ENCODE results near the gene PPP2R5C.

Gene PPP2R5C

DNA sequence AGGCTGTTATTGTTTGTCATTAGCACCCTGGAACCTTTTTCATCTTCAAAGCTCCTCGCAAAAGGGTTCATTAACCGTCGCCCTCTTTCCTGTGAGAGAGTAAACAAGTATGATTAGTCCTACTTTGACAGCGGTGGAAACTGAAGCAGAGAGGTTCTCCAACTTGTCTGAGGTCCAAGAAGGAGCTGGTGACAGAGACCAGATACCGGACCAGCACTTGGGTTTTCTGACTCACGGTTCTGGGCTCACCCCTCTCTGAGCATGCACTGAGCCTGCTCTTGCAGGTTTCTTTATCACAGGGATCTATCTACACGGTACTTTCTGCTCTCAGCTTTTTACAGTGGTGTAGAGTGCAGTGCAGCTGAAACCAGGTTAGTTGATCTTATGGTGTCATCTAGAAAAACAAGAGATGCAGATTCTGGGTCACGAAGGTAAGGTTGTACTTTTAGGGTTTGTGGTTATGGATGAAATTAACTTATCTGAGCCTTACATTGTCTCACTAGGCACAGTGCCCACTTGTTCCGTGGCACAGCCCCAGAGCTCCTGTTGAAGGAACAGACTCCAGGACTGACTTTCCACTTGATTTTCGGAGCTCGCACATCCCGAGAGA, 62.1 kb downstream of the PPP2R5C start:
- Mint-ChIP-seq H3K4me1 (peaks cover 88% of the 10 kb centered on the region), H3K4me3 (peak overlapping the region; percentile 73), H3K27ac (peak overlapping the region; percentile 97), H3K9me3 (no peaks in the 10 kb centered on the region), H3K36me3 (peaks cover 99% of the 10 kb centered on the region)
- peak; percentile 55 to 88 for DNase-seq (ENCODE audit: low spot score in 2 of 2)
- peak; percentile 81 for ATAC-seq

- Mint-ChIP-seq H3K4me3 (peak overlapping the region; percentile 73), H3K4me1 (peaks cover 87% of the 10 kb centered on the region), H3K27ac (peak overlapping the region; percentile 97), H3K9me3 (no peaks in the 10 kb centered on the region), H3K36me3 (peaks cover 99% of the 10 kb centered on the region)
- DNase-seq (ENCODE audit: low spot score in 2 of 2) (no peak), ATAC-seq (no peak)
These were observed 62.8 kb downstream of the PPP2R5C start for GRCh38 chr14:101824339-101824727.

GRCh38 chr14:101825797-101826196, 64.3 kb downstream of the PPP2R5C start:
- peaks cover 100% of the 10 kb centered on the region for H3K36me3 Mint-ChIP-seq
- peak overlapping the region; percentile 73 for H3K4me3 Mint-ChIP-seq
- DNase-seq (ENCODE audit: low spot score in 2 of 2), result peak in 1 of 2 donors; percentile 51
- peaks cover 92% of the 10 kb centered on the region for H3K4me1 Mint-ChIP-seq
- ATAC-seq, result no peak
- H3K9me3 Mint-ChIP-seq, result no peaks in the 10 kb centered on the region
- H3K27ac Mint-ChIP-seq, result peak overlapping the region; percentile 97

DNA sequence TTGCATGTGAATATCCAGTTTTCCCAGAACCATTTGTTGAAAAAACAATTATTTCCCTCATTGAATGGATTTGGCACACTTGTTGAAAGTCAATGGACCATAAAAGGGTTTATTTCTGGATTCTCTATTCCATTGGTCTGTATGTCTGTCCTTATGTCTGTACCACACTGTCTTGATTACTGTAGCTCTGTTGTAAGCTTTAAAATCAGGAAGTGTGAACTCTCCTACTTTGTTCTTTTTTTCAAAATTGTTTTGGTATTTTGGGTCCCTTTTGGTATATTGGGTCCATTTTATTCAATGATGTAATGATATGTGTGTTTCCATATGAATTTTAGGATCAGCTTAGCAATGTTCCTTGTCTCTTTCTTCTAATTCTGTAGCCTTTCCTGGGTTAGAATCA, 64.8 kb downstream of the PPP2R5C start:
- H3K27ac Mint-ChIP-seq, result peak overlapping the region; percentile 97
- H3K4me1 Mint-ChIP-seq, result peaks cover 89% of the 10 kb centered on the region
- peaks cover 99% of the 10 kb centered on the region for H3K36me3 Mint-ChIP-seq
- DNase-seq (ENCODE audit: low spot score in 2 of 2), result no peak
- no peaks in the 10 kb centered on the region for H3K9me3 Mint-ChIP-seq
- peak overlapping the region; percentile 73 for H3K4me3 Mint-ChIP-seq
- no peak for ATAC-seq

DNA sequence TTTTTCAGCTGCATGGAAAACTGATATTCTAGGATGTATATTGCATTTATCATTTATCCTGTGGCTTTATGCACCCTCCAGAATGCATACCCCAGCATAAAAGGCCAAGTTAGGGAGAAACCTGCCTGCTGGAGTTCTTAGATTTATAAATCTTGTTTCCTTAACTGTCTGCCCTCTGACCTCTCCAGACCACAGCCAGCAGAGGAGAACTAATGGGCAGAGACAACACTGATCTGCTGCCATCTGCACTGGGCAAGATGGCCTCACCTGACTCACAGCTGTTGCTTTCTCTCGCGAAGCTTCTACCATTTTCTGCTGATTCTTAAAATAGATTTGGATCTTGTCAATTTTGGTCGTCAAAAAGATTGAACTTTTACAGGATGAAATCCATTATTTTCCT, 65.8 kb downstream of the PPP2R5C start:
- Mint-ChIP-seq H3K9me3 (no peaks in the 10 kb centered on the region), H3K36me3 (peaks cover 98% of the 10 kb centered on the region), H3K4me1 (peaks cover 80% of the 10 kb centered on the region), H3K27ac (peak overlapping the region; percentile 97), H3K4me3 (peak overlapping the region; percentile 73)
- DNase-seq (ENCODE audit: low spot score in 2 of 2), result no peak
- no peak for ATAC-seq

DNA sequence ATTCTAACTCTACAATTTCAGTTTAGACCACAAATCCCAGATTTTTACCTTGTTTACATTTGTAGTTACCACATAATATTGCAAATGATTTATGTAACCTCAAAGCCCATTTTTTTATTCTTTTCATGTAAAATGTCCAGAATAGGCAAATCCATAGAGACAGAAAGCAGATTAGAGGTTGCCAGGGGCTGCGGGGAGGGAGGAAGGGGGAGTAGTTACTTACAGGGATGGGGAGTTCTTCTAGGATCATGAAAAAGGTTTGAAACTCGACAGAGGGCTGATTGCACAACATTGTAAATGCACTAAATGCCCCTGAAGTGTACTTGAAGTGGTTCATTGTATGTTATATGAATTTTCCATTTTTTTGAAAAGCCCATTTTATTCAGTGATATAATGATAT, 66.5 kb downstream of the PPP2R5C start:
- peaks cover 82% of the 10 kb centered on the region for H3K4me1 Mint-ChIP-seq
- peaks cover 98% of the 10 kb centered on the region for H3K36me3 Mint-ChIP-seq
- ATAC-seq (no peak), DNase-seq (ENCODE audit: low spot score in 2 of 2) (no peak)
- H3K27ac Mint-ChIP-seq, result peak overlapping the region; percentile 97
- no peaks in the 10 kb centered on the region for H3K9me3 Mint-ChIP-seq
- peak overlapping the region; percentile 73 for H3K4me3 Mint-ChIP-seq

DNA sequence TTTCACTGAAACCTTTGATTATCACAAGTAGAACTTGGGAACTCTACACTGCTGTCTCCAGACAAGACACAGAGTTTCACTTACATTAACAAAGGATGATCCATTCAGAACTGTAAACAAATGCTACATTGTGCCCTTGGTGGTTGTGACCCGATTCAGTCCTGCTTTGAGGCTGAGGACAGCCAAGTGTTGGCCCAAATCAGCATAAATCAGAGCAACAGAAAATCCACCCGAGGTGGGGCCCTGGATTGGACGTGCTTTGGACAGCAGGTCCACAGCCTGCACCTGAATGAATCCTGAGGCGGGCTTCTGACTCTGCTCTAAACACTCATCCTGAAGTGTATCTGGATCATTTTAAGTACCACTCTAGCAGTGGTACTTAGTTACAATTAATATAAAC, 68.8 kb downstream of the PPP2R5C start:
- Mint-ChIP-seq H3K27ac (peak overlapping the region; percentile 97), H3K36me3 (peaks cover 98% of the 10 kb centered on the region)
- ATAC-seq, result no peak

DNA sequence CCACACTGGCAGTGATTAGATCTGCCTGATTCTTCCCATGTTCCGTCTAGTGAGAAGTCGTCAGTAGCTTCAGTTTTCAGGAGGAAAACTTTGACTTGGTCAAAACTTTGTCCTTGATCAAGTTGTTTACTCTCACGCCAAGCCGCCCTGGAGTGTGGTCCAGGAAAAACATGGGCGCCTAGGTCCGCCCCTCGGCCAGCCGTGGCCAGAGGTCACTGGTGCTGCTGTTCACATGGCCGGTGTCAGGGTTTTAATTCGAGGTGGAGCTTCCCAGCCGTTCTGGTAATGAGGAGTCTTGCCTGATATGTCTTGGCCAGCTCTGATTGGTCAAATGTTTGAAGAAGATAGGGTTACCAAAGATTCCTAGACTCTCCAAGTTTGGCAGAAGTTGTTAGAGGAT, 71.5 kb downstream of the PPP2R5C start:
- peaks cover 78% of the 10 kb centered on the region for H3K4me1 Mint-ChIP-seq
- ATAC-seq, result no peak
- H3K4me3 Mint-ChIP-seq, result no peak overlapping the region
- no peak for DNase-seq (ENCODE audit: low spot score in 2 of 2)
- peaks cover 95% of the 10 kb centered on the region for H3K36me3 Mint-ChIP-seq
- H3K27ac Mint-ChIP-seq, result peak overlapping the region; percentile 97
- no peaks in the 10 kb centered on the region for H3K9me3 Mint-ChIP-seq

More for the DNA sequence above, 68.8 kb downstream of the PPP2R5C start:
- no peaks in the 10 kb centered on the region for H3K9me3 Mint-ChIP-seq
- DNase-seq (ENCODE audit: low spot score in 2 of 2), result no peak
- H3K4me1 Mint-ChIP-seq, result peaks cover 78% of the 10 kb centered on the region
- H3K4me3 Mint-ChIP-seq, result peak overlapping the region; percentile 73

DNA sequence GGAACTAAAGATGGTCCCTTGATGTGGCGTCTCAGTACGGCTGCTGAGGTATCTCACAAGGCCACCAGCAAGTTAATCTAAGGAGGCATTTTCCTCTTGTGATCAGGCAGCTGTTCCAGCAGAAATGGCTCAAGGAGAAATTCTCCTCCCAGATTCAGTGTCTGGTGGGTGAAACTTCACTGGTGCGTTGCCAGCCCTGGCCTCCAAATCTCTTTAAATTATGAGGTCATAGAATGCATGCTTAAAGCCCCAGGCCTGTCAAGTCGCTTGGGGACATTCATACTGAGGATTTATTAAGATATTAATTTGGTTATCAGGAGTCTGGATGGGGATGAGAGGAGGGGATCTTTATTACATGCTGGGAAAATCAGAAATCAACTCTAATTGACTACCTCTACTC, 72.9 kb downstream of the PPP2R5C start:
- DNase-seq (ENCODE audit: low spot score in 2 of 2) (no peak), ATAC-seq (no peak)
- H3K4me1 Mint-ChIP-seq, result peaks cover 80% of the 10 kb centered on the region
- H3K36me3 Mint-ChIP-seq, result peaks cover 95% of the 10 kb centered on the region
- peak overlapping the region; percentile 97 for H3K27ac Mint-ChIP-seq
- no peaks in the 10 kb centered on the region for H3K9me3 Mint-ChIP-seq
- H3K4me3 Mint-ChIP-seq, result no peak overlapping the region

DNA sequence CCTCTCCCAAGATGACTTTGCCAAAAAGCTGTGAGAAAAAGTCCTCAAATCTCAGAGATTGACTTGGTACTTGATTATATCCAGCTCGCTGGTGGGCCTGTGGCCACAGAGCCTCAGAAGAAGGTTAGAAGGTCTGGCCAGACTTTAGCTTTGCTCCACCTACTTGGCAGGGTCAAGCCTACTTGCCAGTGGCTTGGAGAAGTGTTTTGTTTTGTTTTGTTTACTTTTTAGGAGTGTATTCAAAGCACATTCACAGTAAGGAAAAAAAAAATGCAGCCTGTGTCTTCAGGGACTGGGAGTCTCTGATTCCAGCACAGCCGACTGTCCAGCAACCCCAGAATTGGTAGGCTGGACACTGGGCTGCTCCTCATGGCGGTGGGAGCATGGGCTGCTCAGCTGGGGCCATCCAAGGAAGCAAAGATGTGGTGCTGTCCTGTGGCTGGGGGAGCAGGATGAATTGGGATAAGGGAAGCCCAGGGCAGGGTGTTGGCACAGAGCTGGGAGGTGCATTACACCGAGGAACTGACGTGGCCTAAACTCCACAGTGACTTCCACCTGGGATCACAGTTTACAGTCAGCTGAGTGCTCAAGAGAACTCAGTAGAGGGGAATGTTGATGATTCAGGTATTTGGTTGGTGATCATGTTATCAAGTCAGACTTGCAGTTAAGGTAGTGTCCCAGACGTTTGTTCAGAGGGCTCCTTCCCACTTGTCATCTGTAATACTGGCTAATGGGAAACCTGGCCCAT, 73.5 kb downstream of the PPP2R5C start:
- Mint-ChIP-seq H3K4me1 (peaks cover 80% of the 10 kb centered on the region), H3K9me3 (no peaks in the 10 kb centered on the region), H3K36me3 (peaks cover 94% of the 10 kb centered on the region), H3K4me3 (peak overlapping the region; percentile 44), H3K27ac (peak overlapping the region; percentile 97)
- DNase-seq (ENCODE audit: low spot score in 2 of 2), result no peak
- no peak for ATAC-seq

- ATAC-seq (no peak), DNase-seq (ENCODE audit: low spot score in 2 of 2) (no peak)
- Mint-ChIP-seq H3K27ac (peak overlapping the region; percentile 97), H3K4me1 (peaks cover 80% of the 10 kb centered on the region), H3K36me3 (peaks cover 94% of the 10 kb centered on the region), H3K9me3 (no peaks in the 10 kb centered on the region), H3K4me3 (peak overlapping the region; percentile 44)
These were observed 74.1 kb downstream of the PPP2R5C start for GRCh38 chr14:101835566-101835965.

GRCh38 chr14:101836135-101836534, 74.6 kb downstream of the PPP2R5C start:
- DNase-seq (ENCODE audit: low spot score in 2 of 2), result no peak
- H3K4me3 Mint-ChIP-seq, result peak overlapping the region; percentile 44
- no peaks in the 10 kb centered on the region for H3K9me3 Mint-ChIP-seq
- H3K27ac Mint-ChIP-seq, result peak overlapping the region; percentile 97
- H3K36me3 Mint-ChIP-seq, result peaks cover 94% of the 10 kb centered on the region
- H3K4me1 Mint-ChIP-seq, result peaks cover 81% of the 10 kb centered on the region
- ATAC-seq, result peak; percentile 53

GRCh38 chr14:101838476-101838875, 77.0 kb downstream of the PPP2R5C start:
- no peaks in the 10 kb centered on the region for H3K9me3 Mint-ChIP-seq

DNA sequence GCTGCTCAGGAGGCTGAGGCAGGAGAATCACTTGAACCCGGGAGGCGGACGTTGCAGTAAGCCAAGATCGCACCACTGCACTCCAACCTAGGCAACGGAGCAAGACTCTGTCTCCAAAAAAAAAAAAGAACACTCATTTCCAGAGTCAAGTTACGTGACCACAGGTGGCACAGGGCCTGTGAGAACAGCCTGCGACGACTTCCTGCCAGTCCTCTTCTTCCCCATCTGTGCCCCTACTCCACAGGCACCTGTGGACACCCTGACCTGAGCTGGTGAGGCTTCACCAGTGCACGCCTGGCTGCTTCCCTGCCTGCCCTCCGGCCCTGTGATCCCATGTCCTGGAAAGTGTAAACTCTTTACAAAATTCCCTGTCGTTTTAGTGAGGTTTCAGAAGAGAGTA, 77.7 kb downstream of the PPP2R5C start:
- H3K9me3 Mint-ChIP-seq, result no peaks in the 10 kb centered on the region
- peak overlapping the region; percentile 69 for H3K4me3 Mint-ChIP-seq
- DNase-seq (ENCODE audit: low spot score in 2 of 2) (no peak), ATAC-seq (peak; percentile 88)
- H3K36me3 Mint-ChIP-seq, result peaks cover 88% of the 10 kb centered on the region
- H3K4me1 Mint-ChIP-seq, result peaks cover 93% of the 10 kb centered on the region
- peak overlapping the region; percentile 97 for H3K27ac Mint-ChIP-seq

More at GRCh38 chr14:101838476-101838875, 77.0 kb downstream of the PPP2R5C start:
- H3K36me3 Mint-ChIP-seq, result peaks cover 88% of the 10 kb centered on the region
- no peak for ATAC-seq
- H3K4me3 Mint-ChIP-seq, result peak overlapping the region; percentile 69
- DNase-seq (ENCODE audit: low spot score in 2 of 2), result no peak
- H3K27ac Mint-ChIP-seq, result peak overlapping the region; percentile 97
- H3K4me1 Mint-ChIP-seq, result peaks cover 90% of the 10 kb centered on the region

DNA sequence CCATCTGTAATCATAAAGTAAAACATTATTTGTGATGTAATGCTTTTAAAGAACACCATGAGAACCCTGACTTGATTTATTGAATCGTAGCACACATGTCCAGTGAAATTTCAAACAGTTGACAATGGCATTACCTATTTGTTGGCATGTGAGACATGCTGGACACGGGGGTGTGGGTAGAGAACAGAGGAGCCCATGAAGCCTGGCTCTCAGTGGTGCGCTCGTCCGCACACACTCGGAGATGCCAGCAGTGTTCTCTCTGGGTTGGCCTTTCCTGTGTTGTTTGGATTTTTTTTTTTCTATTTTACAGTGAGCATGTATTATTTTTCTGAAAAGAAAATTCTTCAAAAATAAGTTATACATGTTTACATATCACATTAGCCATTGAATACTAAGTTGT, 78.2 kb downstream of the PPP2R5C start:
- peak overlapping the region; percentile 69 for H3K4me3 Mint-ChIP-seq
- H3K36me3 Mint-ChIP-seq, result peaks cover 88% of the 10 kb centered on the region
- H3K4me1 Mint-ChIP-seq, result peaks cover 93% of the 10 kb centered on the region
- peak overlapping the region; percentile 97 for H3K27ac Mint-ChIP-seq
- ATAC-seq, result no peak
- DNase-seq (ENCODE audit: low spot score in 2 of 2), result no peak
- no peaks in the 10 kb centered on the region for H3K9me3 Mint-ChIP-seq
